NCI-H2227 treated with DMSO at 0.1 percent for 48 hours (cell line): Measurements from ENCODE around the gene FOXRED2.
A peak's percentile ranks its signal among the peaks of the same experiment; 100 is the strongest.
"Not testable (repeated sequence)": the region's sequence is repeated elsewhere in the genome, so short reads cannot be mapped to it uniquely, and the experiment has no call there.

Experiments
- DNase-seq: peaks from one replicate; lab custom pipeline; 2025; lab: John Stamatoyannopoulos, UW

FOXRED2 gene

GRCh38 chr22:36506637-36507517 lies at the start of gene FOXRED2:
Gene FOXRED2, minus strand, starts transcription at chr22:36507040. Its CDS starts 618 bp downstream, at chr22:36506422.
- peak; percentile 71 for DNase-seq

- no peak for DNase-seq
Measured at GRCh38 chr22:36554098-36554497, 47.3 kb upstream of the FOXRED2 start.

- DNase-seq: no peak
Measured at GRCh38 chr22:36552289-36552688, 45.4 kb upstream of the FOXRED2 start.

GRCh38 chr22:36550701-36551495 lies 44.1 kb upstream of the FOXRED2 start:
- DNase-seq: no peak

GRCh38 chr22:36549033-36549432 lies 42.2 kb upstream of the FOXRED2 start:
- no peak for DNase-seq

GRCh38 chr22:36548606-36549005 lies 41.8 kb upstream of the FOXRED2 start:
- DNase-seq: no peak

- no peak for DNase-seq
Measured at GRCh38 chr22:36546932-36547331, 40.1 kb upstream of the FOXRED2 start.

- peak; percentile 63 for DNase-seq
Measured at GRCh38 chr22:36546092-36546804, 39.4 kb upstream of the FOXRED2 start.

- no peak for DNase-seq
Measured at GRCh38 chr22:36544107-36544620, 37.3 kb upstream of the FOXRED2 start.

- DNase-seq: no peak
Measured at GRCh38 chr22:36541831-36542411, 35.1 kb upstream of the FOXRED2 start.

GRCh38 chr22:36540867-36541642 lies 34.2 kb upstream of the FOXRED2 start:
- no peak for DNase-seq

- DNase-seq: no peak
Measured at GRCh38 chr22:36538529-36538928, 31.7 kb upstream of the FOXRED2 start.

- DNase-seq: no peak
Measured at GRCh38 chr22:36536717-36537116, 29.9 kb upstream of the FOXRED2 start.

GRCh38 chr22:36533320-36533719 lies 26.5 kb upstream of the FOXRED2 start:
- DNase-seq: not testable (repeated sequence)

GRCh38 chr22:36532466-36532865 lies 25.6 kb upstream of the FOXRED2 start:
- no peak for DNase-seq

- peak; percentile 94 for DNase-seq
Measured at GRCh38 chr22:36528795-36529751, 22.2 kb upstream of the FOXRED2 start, which contains the start of gene EIF3D. Gene EIF3D, minus strand, starts transcription at chr22:36529166. Its CDS starts 3,045 bp downstream, at chr22:36526121.

- no peak for DNase-seq
Measured at GRCh38 chr22:36528341-36528740, 21.5 kb upstream of the FOXRED2 start.

- no peak for DNase-seq
Measured at GRCh38 chr22:36522662-36523061, 15.8 kb upstream of the FOXRED2 start.

- no peak for DNase-seq
Measured at GRCh38 chr22:36520423-36520822, 13.6 kb upstream of the FOXRED2 start.

GRCh38 chr22:36519906-36520305 lies 13.1 kb upstream of the FOXRED2 start:
- DNase-seq: not testable (repeated sequence)
